IMR-90 (cell line): Measurements from ENCODE around the gene PPP4C. TPM values are rescaled to one million over a fixed set of nuclear protein-coding genes. Genes with fewer than 3 reads are reported as not detected.

ENCODE experiments used
- ATAC-seq: fragments of 200-7000 bp; cut with Tn5 transposase; 2 replicates; pipeline ENCODE4 v1.9.1; 2020; ENCODE audit warnings: low read depth, mild to moderate bottlenecking, moderate library complexity
- BruUV-seq: library from RNA; stranded (reverse); fragments of 400-500 nt; replicated peaks from 2 replicates; lab custom pipeline; 2021; lab: Mats Ljungman, UMichigan
- CTCF ChIA-PET: fragments of 300-600 bp; formaldehyde crosslinking; extraction: SDS; loops from one replicate; lab custom pipeline; 2021; ENCODE audit warnings: antibody characterized with exemption; lab: Yijun Ruan, JAX
- POLR2A ChIA-PET: fragments of 300-600 bp; sonication (Branson Sonifier 250); formaldehyde crosslinking; loops from one replicate; lab custom pipeline; 2022; ENCODE audit warnings: antibody characterized with exemption; ENCODE audit not compliant: unreplicated experiment; lab: Charles Lee
- DNase-seq: peaks from one replicate; pipeline ENCODE4 v3.0.0; 2013
- H2AFZ ChIP-seq: replicated peaks from 2 replicates; pipeline ENCODE3; 2013; ENCODE audit warnings: low read length, mild to moderate bottlenecking; ENCODE audit not compliant: poor library complexity
- H2AK5ac ChIP-seq: 2 replicates; pipeline ENCODE4 v1.6.1; 2013; ENCODE audit warnings: low read depth, low read length, inconsistent platforms
- H2AK9ac ChIP-seq: replicated peaks from 2 replicates; pipeline ENCODE3; 2013; ENCODE audit warnings: mild to moderate bottlenecking, low read depth, low read length, moderate library complexity; ENCODE audit not compliant: poor library complexity
- H2BK120ac ChIP-seq: 2 replicates; pipeline ENCODE4 v1.6.1; 2013; ENCODE audit warnings: low read depth, low read length, inconsistent platforms
- H2BK15ac ChIP-seq: 3 replicates; pipeline ENCODE4 v1.6.1; 2013; ENCODE audit warnings: low read depth, low read length, inconsistent platforms
- H2BK20ac ChIP-seq: 2 replicates; pipeline ENCODE4 v1.6.1; 2013; ENCODE audit warnings: low read depth, mild to moderate bottlenecking, inconsistent platforms, low read length, moderate library complexity
- H2BK5ac ChIP-seq: 2 replicates; pipeline ENCODE4 v1.6.1; 2013; ENCODE audit warnings: mild to moderate bottlenecking, low read depth, low read length, inconsistent platforms; ENCODE audit not compliant: poor library complexity, severe bottlenecking
- H3K14ac ChIP-seq: replicated peaks from 2 replicates; pipeline ENCODE4 v1.6.1; 2013; ENCODE audit warnings: low read depth, low read length, inconsistent platforms
- H3K18ac ChIP-seq: 2 replicates; pipeline ENCODE4 v1.6.1; 2013; ENCODE audit warnings: low read depth, low read length, control low read depth
- H3K23ac ChIP-seq: 2 replicates; pipeline ENCODE4 v1.6.1; 2013; ENCODE audit warnings: low read depth, low read length, inconsistent platforms
- H3K27ac ChIP-seq: 2 replicates; pipeline ENCODE4 v1.5.1; 2013; ENCODE audit warnings: mild to moderate bottlenecking, control low read depth, low read length; ENCODE audit not compliant: insufficient read depth
- H3K27me3 ChIP-seq: 2 replicates; pipeline ENCODE4 v1.6.1; 2013; ENCODE audit warnings: low read length; ENCODE audit not compliant: control insufficient read depth, insufficient read depth
- H3K36me3 ChIP-seq: 2 replicates; pipeline ENCODE4 v1.6.1; 2013; ENCODE audit warnings: low read length, mixed read lengths; ENCODE audit not compliant: control insufficient read depth, insufficient read depth
- H3K4ac ChIP-seq: 2 replicates; pipeline ENCODE4 v1.6.1; 2013; ENCODE audit warnings: low read depth, low read length, inconsistent platforms
- H3K4me1 ChIP-seq: 2 replicates; pipeline ENCODE4 v1.6.1; 2013; ENCODE audit warnings: low read length, mixed read lengths; ENCODE audit not compliant: control insufficient read depth, insufficient read depth
- H3K4me2 ChIP-seq: 2 replicates; pipeline ENCODE4 v1.6.1; 2013; ENCODE audit warnings: low read depth, mild to moderate bottlenecking, control low read depth, low read length, moderate library complexity
- H3K4me3 ChIP-seq: 2 replicates; pipeline ENCODE4 v1.5.1; 2013; ENCODE audit warnings: low read depth, mild to moderate bottlenecking, control low read depth, low read length, moderate library complexity; ENCODE audit not compliant: insufficient read depth
- H3K56ac ChIP-seq: 2 replicates; pipeline ENCODE4 v1.6.1; 2013; ENCODE audit warnings: low read length, inconsistent platforms; ENCODE audit not compliant: insufficient read depth; ENCODE audit errors: extremely low read depth
- H3K79me1 ChIP-seq, 2 experiments: 2 replicates each; pipeline ENCODE4 v1.6.1; 2013; ENCODE audit warnings: low read length in 2 of 2, inconsistent platforms in 1 of 2, low read depth in 1 of 2
- H3K9ac ChIP-seq: 2 replicates; pipeline ENCODE4 v1.6.1; 2013; ENCODE audit warnings: low read depth, low read length, control low read depth
- H3K9me1 ChIP-seq: 2 replicates; pipeline ENCODE4 v1.6.1; 2013; ENCODE audit warnings: low read length, inconsistent platforms; ENCODE audit not compliant: insufficient read depth
- H3K9me3 ChIP-seq: 2 replicates; pipeline ENCODE4 v1.6.1; 2013; ENCODE audit warnings: low read length; ENCODE audit not compliant: control insufficient read depth, insufficient read depth
- H4K20me1 ChIP-seq: 2 replicates; pipeline ENCODE4 v1.6.1; 2013; ENCODE audit warnings: low read length, inconsistent platforms; ENCODE audit not compliant: insufficient read depth
- H4K5ac ChIP-seq: 2 replicates; pipeline ENCODE4 v1.6.1; 2013; ENCODE audit warnings: mild to moderate bottlenecking, low read depth, low read length, control low read depth
- H4K8ac ChIP-seq, 2 experiments: 2 replicates each; pipeline ENCODE4 v1.6.1; 2013; ENCODE audit warnings: low read depth in 2 of 2, low read length in 2 of 2, control low read depth in 1 of 2, inconsistent platforms in 1 of 2
- H4K91ac ChIP-seq: 2 replicates; pipeline ENCODE4 v1.6.1; 2013; ENCODE audit warnings: low read depth, low read length, inconsistent platforms; ENCODE audit not compliant: insufficient read depth
- FOS ChIP-seq: fragments of 150-350 bp; IDR thresholded peaks from 2 replicates; pipeline ENCODE4 v1.6.1; 2016; ENCODE audit warnings: low read depth, low read length
- MAFK ChIP-seq: IDR thresholded peaks from 2 replicates; pipeline ENCODE4 v1.6.1; 2012; ENCODE audit warnings: low read depth, low read length, improper control_type of control experiment
- NFE2L2 ChIP-seq: fragments of 150-350 bp; IDR thresholded peaks from 2 replicates; pipeline ENCODE4 v1.6.1; 2016; ENCODE audit warnings: low read depth, mild to moderate bottlenecking, low read length
- POLR2A ChIP-seq: IDR thresholded peaks from 2 replicates; pipeline ENCODE4 v1.6.1; 2012; ENCODE audit warnings: mild to moderate bottlenecking, low read depth, low read length
- WGBS, 2 experiments: methylation state at CpG; one replicate each; pipeline versions ENCODE4 v1.1.5 to v1.1.7; 2013; ENCODE audit warnings: missing lambda C conversion rate in 2 of 2; ENCODE audit not compliant: insufficient read length in 1 of 2; ENCODE audit errors: extremely low coverage in 2 of 2; 5-methylcytosine and 5-hydroxymethylcytosine counted together
- dilution Hi-C: fragments of 300-500 bp; cut with HindIII; formaldehyde crosslinking; loops from one replicate; pipeline ENCODE4 v1.14.3; 2018; ENCODE audit warnings: low sequenced_read_pairs; ENCODE audit not compliant: unreplicated experiment
- in situ Hi-C: fragments of 300-500 bp; cut with MboI; formaldehyde crosslinking; loops from 3 replicates; pipeline ENCODE4 v1.14.3; 2019; ENCODE audit warnings: low sequenced_read_pairs, inconsistent platforms, mixed read lengths
- intact Hi-C: fragments of 100-400 bp; cut with micrococcal nuclease; formaldehyde crosslinking; loops from 2 replicates; pipeline ENCODE4 v1.10.0; 2022
- polyA plus RNA-seq, 3 experiments: library from polyadenylated mRNA; depleted of rRNA; stranded (reverse); fragments of >200 nt; gene quantifications; 2 replicates each; pipeline ENCODE4 v1.2.3, GENCODE V29; 2012; ENCODE audit warnings: low replicate concordance in 1 of 3
- total RNA-seq: library from RNA; depleted of rRNA; stranded (reverse); fragments of >200 nt; gene quantifications from 2 replicates; pipeline ENCODE4 v1.2.3, GENCODE V29; 2012
- TF ChIP-seq, protein P1 (sequence below): fragments of 150-350 bp; IDR thresholded peaks from 2 replicates; pipeline ENCODE4 v1.6.1; 2016; ENCODE audit warnings: low read depth, mild to moderate bottlenecking, low read length, moderate library complexity, borderline replicate concordance
- TF ChIP-seq, protein P2 (sequence below): conservative IDR thresholded peaks from 2 replicates; pipeline ENCODE4 v1.5.1; 2012; ENCODE audit warnings: mild to moderate bottlenecking, low read depth, low read length, improper control_type of control experiment

Gene PPP4C
- total and polyA plus RNA-seq, 2 of the 4 experiments (the other 2 are of a cell fraction) = 200 to 209 TPM

DNA sequence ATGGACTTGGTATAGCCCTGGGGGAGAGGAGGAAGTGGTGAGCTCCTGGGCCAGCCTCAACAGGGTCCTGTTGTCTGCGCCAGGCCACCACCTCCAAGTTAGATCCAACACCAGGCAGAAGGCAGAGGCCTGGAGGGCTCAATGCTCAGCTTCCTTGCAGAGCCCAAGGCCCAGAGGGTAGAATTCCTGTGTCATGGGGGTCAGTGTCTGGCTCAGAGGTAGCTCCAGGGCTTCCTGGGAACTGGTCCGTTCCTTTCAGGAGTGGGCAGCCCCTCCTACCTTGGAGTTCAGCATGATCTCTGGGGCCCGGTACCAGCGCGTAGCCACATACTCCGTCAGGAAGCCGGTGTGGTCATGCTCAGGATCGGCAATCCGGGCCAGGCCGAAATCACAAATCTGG is 42.0 kb downstream of the PPP4C start:
- H3K14ac ChIP-seq = no peak overlapping the region
- H3K23ac ChIP-seq = no peak overlapping the region
- ChIA-PET CTCF (no interaction called here), POLR2A (no interaction called here)
- H3K27me3 ChIP-seq = no peaks in the 10 kb centered on the region
- H3K4me1 ChIP-seq = peaks cover 9% of the 10 kb centered on the region
- H3K79me1 ChIP-seq = peaks cover 0 to 16% of the 10 kb centered on the region in 2 experiments; a peak in 2 of 4 replicates
- intact Hi-C loops (no loop called here), in situ Hi-C loops (no loop called here), dilution Hi-C loops (no loop called here)
- H3K36me3 ChIP-seq = peaks cover 44% of the 10 kb centered on the region
- H2AK9ac ChIP-seq = no peak overlapping the region
- H2AFZ ChIP-seq = no peak overlapping the region
- H2BK15ac ChIP-seq = no peak overlapping the region
- BruUV-seq = no TSS peak
- no peak overlapping the region for H2AK5ac ChIP-seq
- no peaks in the 10 kb centered on the region for H4K20me1 ChIP-seq
- H3K18ac ChIP-seq = no peak overlapping the region
- H3K4ac ChIP-seq = no peak overlapping the region
- no peak overlapping the region for H2BK20ac ChIP-seq
- H3K56ac ChIP-seq = no peak overlapping the region
- no peak overlapping the region for H4K91ac ChIP-seq
- H4K8ac ChIP-seq = no peak overlapping the region
- no peak overlapping the region for H2BK120ac ChIP-seq
- H2BK5ac ChIP-seq = no peak overlapping the region
- no peak overlapping the region for H3K27ac ChIP-seq
- no peak overlapping the region for H3K4me2 ChIP-seq
- ATAC-seq (no peak), DNase-seq (no peak)
- peaks cover 3% of the 10 kb centered on the region; the same call in 1 of the 2 replicates for H3K9me1 ChIP-seq
- TF ChIP-seq MAFK (no peak), FOS (no peak), POLR2A (no peak), NFE2L2 (no peak)
- TF ChIP-seq, protein P1, sequence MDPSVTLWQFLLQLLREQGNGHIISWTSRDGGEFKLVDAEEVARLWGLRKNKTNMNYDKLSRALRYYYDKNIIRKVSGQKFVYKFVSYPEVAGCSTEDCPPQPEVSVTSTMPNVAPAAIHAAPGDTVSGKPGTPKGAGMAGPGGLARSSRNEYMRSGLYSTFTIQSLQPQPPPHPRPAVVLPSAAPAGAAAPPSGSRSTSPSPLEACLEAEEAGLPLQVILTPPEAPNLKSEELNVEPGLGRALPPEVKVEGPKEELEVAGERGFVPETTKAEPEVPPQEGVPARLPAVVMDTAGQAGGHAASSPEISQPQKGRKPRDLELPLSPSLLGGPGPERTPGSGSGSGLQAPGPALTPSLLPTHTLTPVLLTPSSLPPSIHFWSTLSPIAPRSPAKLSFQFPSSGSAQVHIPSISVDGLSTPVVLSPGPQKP = no peak
- TF ChIP-seq, protein P2, sequence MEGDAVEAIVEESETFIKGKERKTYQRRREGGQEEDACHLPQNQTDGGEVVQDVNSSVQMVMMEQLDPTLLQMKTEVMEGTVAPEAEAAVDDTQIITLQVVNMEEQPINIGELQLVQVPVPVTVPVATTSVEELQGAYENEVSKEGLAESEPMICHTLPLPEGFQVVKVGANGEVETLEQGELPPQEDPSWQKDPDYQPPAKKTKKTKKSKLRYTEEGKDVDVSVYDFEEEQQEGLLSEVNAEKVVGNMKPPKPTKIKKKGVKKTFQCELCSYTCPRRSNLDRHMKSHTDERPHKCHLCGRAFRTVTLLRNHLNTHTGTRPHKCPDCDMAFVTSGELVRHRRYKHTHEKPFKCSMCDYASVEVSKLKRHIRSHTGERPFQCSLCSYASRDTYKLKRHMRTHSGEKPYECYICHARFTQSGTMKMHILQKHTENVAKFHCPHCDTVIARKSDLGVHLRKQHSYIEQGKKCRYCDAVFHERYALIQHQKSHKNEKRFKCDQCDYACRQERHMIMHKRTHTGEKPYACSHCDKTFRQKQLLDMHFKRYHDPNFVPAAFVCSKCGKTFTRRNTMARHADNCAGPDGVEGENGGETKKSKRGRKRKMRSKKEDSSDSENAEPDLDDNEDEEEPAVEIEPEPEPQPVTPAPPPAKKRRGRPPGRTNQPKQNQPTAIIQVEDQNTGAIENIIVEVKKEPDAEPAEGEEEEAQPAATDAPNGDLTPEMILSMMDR = no peak
- H3K9ac ChIP-seq = no peak overlapping the region
- WGBS, 2 experiments = 98% methylated on average over 8 of the region's 10 CpGs; no CpG with 5 or more reads in 1 of the 2 experiments
- no peak overlapping the region for H3K4me3 ChIP-seq
- no peak overlapping the region for H4K5ac ChIP-seq
- no peaks in the 10 kb centered on the region for H3K9me3 ChIP-seq
